ENCODE results near the gene TMEM184A.
A peak's percentile ranks its signal among the peaks of the same experiment; 100 is the strongest.
"Not testable (repeated sequence)": the region's sequence is repeated elsewhere in the genome, so short reads cannot be mapped to it uniquely, and the experiment has no call there.

Gene TMEM184A

DNA sequence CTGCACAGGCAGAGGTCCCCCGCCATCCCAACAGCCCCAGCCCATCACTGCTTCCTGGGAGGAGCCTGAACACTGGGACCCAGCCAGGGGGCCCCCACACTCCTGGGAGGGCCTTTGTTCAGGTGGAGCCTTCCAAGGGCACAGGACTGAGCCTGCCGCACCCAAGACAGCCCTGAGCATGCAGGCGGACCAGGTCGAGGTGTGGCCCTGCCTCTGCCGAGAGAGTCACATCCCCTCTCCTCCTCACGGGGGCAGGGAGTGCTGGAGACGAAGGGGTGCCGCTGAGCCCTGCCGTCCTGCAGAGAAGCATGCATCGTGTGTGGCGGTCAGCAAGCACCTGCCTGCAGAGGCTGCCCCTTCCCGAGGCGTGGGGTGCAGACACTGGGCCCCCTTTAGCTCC lies 32.8 kb downstream of the TMEM184A start:
- DNase-seq (ENCODE audit: low read depth in 2 of 2), result no peak

DNA sequence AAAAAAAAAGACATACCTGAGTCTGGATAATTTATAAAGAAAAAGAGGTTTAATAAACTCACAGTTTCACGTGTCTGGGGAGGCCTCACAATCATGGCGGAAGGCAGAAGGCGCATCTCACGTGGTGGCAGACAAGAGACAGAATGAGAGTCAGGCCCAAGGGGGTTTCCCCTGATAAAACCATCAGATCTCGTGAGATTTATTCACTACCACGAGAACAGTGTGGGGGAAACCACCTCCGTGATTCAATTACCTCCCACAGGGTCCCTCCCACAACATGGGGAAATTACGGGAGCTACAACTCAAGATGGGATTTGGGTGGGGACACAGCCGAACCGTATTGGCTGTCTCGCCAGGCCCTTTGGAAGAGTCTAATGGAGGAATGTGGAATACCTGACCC lies 34.5 kb downstream of the TMEM184A start:
- no peak for DNase-seq (ENCODE audit: low read depth in 2 of 2)

DNA sequence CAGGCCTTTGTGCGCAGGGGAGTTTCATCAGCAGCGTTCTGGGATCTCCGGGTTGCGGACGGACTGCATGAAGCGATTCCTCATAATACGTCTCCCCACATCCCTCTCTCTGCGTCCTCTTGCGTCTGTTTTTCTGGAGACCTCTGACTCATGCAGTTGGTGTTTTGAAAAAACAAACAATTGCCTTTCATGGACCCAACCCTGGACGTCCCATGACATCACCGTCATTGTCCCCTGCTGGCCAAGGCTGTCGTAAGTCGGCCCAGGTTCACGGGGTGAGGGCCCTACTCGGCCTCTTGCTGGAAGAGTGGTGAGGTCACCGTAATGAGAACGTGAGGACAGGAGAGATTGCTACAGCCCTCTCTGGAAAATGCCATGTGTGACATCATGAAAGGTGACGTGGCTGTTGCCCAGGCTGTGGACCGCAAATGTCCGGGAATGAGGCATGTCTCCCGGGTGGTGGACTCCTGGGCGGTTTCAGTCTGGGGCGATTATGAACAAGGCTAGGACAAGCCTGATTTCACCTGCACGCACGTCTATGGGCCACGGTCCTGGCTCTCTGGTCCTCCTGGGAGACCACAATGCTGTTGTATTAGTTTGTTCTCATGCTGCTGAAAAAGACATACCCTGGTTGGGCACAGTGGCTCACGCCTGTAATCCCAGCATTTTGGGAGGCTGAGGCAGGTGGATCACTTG lies 35.3 kb downstream of the TMEM184A start:
- DNase-seq (ENCODE audit: low read depth in 2 of 2), result no peak

DNA sequence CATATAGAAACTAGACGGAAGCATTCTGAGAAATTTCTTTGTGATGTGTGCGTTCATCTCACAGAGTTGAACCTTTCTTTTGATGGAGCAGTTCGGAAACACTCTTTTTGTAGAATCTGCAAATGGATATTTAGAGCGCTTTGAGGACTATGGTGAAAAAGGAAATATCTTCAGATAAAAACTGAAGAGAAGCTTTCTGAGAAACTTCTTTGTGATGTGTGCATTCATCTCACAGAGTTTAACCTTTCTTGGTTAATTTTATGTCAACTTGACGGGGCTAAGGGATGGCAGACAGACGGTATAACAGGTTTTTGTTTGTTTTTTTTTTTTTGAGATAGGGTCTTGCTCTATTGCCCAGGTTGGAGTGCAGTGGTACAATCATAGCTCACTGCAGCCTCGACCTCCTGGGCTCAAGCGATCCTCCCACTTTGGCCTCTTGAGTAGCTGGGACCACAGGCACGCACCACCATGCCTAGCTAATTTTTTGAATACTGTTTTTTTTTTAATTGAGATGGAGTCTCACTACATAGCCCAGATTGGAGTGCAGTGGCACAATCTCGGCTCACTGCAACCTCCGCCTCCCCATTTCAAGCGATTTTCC lies 36.6 kb downstream of the TMEM184A start:
- DNase-seq (ENCODE audit: low read depth in 2 of 2), result not testable (repeated sequence)

DNA sequence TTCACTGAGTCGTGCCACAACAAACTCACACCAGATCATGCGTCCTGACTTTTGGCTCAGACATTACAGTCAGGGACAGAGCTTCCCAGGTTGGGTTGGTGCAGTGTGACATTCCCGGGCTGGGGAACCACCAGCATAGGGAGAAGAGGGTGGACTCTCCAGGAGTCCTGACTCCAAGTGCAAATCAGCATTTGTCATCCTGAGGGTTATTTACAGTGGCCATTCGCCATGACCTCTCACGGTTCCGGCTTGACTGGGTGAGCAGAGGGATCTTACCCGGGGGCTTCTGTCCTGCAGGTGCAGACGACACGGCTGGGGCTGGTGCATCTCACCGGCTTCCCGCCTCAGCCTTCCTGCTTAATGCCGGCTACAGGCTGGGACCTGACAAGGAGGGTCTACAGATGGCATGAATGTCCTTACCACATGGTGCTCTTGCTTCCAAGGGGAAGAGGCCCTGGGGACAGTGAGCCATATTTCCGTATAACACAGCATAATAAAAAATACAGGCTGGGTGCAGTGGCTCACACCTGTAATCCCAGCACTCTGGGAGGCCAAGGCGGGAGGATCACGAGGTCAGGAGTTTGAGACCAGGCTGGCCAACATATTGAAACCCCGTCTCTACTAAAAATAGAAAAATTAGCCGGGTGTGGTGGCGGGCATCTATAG lies 39.3 kb downstream of the TMEM184A start:
- DNase-seq (ENCODE audit: low read depth in 2 of 2), result no peak

- not testable (repeated sequence) for DNase-seq (ENCODE audit: low read depth in 2 of 2)
Observed at GRCh38 chr7:1515509-1515967, 40.5 kb downstream of the TMEM184A start.

GRCh38 chr7:1514995-1515401 lies 41.0 kb downstream of the TMEM184A start:
- no peak for DNase-seq (ENCODE audit: low read depth in 2 of 2)

DNA sequence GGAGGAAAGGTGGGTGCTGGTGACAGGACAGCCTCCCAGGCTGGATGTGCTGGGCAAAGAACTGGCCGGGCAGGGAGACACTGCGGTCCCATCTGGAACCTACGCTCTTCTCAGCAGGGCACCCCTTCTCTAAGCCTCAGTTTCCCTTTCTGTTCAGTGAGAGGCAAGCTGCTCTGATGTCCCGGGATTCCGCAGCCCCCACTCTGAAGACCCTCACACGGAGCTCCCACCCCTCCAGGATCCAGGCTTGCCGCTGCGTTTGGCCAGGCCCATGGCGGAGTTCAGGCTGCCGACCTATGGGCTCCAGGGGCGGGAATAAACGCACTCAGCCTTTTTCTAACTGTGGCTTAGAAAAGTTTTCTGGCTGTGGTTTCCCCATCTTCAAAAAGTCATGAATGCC lies 41.6 kb downstream of the TMEM184A start:
- no peak for DNase-seq (ENCODE audit: low read depth in 2 of 2)

- no peak for DNase-seq (ENCODE audit: low read depth in 2 of 2)
Observed at GRCh38 chr7:1513657-1514095, 42.3 kb downstream of the TMEM184A start.

DNA sequence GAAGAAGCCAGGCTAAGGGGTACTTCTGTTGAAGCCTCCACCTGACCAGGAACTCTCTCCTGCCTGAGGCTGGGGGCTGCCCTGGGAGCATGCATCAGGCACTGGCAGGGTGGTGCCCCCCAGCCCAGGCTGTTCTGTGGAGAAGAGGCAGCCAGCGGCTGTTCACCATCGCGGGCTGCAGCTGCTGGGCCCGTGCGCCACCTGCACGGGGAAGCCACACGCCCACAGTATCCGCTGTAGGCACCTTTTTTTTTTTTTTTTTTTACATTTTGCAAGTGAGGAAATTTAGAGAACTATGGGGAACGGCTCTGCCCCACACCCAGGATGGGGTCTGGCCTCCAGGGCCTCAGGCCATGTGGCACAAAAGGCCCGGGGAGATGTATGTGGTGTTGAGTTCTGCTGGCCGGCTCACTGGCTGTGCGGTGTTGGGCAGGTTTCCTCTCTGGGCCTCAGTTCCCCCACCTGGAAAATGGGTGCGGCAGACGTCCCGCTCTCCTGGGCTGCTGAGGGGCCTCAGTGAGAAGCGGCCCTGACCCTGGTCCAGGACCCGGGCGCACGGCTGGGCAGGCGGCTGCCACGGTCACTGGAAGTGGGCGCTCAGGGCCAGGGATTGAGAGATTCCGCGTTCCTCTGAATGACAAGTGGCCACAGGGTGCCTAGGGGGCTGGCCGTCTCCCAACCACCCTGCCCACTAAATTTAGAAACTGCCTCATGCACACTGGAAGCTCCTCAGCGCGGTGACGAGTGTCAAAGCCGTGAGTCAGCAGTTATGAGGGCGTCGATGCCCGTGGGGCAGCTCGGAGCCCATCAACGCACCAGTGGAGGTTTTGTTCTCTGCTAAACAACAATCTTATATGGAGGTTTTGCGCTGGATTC lies 43.0 kb downstream of the TMEM184A start:
- no peak for DNase-seq (ENCODE audit: low read depth in 2 of 2)

- DNase-seq (ENCODE audit: low read depth in 2 of 2), result no peak
Observed at GRCh38 chr7:1511444-1512422, 44.3 kb downstream of the TMEM184A start.

DNA sequence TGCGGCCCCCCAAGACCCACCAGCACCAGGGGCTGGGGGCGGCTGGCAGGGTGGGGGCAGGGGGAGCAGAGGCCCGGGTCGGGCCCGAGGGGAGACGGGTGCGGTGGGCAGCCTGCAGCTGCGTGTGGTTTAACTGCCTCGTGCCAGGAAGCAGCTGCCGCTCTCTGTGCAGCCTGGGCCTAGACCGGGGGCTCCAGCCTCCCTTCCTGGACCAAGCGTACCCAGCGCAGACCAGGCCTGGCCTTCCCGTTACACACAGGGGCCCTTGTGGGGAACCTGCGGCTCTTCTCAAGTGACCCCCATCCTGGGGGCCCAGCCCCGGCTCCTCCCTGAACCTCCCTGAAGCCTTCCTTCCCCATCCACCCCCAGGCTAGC lies 45.2 kb downstream of the TMEM184A start:
- no peak for DNase-seq (ENCODE audit: low read depth in 2 of 2)

- DNase-seq (ENCODE audit: low read depth in 2 of 2), result no peak
Observed at GRCh38 chr7:1509226-1509625, 46.8 kb downstream of the TMEM184A start.

DNA sequence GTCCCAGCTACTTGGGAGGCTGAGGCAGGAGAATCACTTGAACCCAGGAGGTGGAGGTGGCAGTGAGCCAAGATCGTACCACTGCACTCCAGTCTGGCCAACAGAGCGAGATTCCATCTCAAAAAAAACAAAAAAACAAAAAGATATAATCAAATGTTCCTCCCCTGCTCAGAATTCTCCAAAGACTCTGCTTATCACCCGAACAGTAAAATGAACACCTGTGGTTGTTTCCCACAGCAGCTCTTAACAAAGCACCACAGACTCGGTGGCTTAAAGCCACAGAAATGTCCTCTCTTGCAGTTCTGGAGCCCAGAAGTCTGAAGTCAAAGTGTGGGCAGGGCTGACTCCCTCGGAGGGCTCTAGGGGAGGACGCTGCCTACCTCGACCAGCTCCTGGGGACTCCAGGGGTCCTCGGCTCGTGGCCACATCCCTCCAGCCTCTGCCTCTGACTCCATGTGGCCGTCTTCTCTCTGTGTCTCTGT lies 47.7 kb downstream of the TMEM184A start:
- no peak for DNase-seq (ENCODE audit: low read depth in 2 of 2)

GRCh38 chr7:1505731-1506550 lies 50.1 kb downstream of the TMEM184A start:
- DNase-seq (ENCODE audit: low read depth in 2 of 2), result no peak

DNA sequence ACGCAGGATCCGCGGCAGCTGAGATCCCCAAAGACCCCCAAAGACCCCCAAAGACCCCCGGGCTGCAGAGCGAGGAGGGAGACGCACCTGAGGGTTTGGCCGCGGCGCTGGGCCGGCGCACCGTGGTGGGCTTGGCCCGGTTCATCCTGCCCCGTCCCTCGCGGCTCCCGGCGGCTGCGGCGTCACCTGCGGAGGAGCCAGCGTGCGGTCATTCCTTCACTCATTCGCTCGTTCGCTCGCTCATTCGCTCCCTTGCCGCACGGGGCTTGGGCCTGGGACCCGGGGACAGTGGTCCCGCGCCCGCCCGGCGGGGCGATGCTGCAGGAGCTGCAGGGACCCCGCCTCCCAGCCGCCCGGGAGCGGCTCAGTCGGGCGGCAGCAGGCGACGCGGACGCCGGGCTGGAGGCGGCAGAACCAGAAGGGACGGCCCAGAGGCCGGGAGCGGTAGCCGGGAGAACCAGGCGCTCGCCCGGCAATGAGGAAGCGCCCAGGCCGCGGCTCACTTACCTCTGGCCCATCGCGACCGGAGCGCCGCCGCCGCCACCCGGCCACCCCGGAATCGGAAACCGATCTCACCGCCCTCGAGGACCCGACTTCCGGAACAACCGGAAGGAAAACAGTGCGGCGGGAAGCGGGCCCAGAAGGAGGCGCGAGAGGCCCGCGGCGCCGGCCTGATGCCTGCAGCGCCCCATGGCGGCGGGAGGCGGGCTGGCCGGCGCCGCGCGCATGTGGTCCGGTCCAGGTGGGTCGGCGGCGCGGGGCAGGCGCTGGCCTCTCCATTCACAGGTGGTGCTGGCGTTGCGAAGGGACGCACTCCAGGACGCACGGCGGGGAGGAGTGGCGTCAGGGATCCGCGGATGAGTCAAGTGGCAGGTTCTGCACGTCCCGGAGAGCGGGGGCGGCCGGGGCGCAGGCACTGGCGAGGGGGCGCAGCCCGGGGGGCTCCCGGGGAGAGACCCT lies 51.9 kb downstream of the TMEM184A start, which contains the start of gene INTS1:
Gene INTS1 (minus strand): TSS at position 574 of the 960 bp plus-strand sequence. CDS start 429 bp downstream, at position 145.
- DNase-seq (ENCODE audit: low read depth in 2 of 2), result peak; percentile 75 to 78

DNA sequence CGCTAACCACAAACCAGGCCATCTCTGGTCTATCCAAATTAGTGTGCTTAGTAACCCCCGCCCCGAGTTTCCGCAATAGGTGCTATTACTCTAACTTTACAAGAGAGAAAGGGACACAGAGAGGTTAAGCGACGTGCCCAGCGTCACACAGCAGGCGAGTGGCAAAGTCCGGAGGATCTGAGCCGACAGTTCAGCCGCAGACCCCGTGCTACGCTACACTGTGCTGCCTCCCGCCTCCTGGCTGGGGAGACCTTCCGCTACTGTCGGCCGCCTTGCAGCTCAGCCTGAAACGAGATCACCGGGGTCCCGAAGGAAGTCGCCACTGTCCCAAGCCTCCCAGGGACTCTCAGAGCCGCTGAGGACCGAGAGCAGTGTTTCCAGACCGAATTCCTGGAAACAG lies 52.6 kb downstream of the TMEM184A start:
- no peak for DNase-seq (ENCODE audit: low read depth in 2 of 2)

GRCh38 chr7:1502845-1503244 lies 53.2 kb downstream of the TMEM184A start:
- DNase-seq (ENCODE audit: low read depth in 2 of 2), result no peak
